Stimulated activated CD8-positive, alpha-beta memory T cell treated with anti-CD3 and anti-CD28 coated beads, Interleukin-12 subunit alpha, Interleukin-12 subunit beta, amount 100 ng/mL, for 4 hours (primary cell): ENCODE results near the gene EBF3.

ENCODE experiments used
- DNase-seq: peaks from one replicate; pipeline ENCODE4 v3.0.0-alpha.2; 2020; ENCODE audit warnings: low read depth

The EBF3 gene

GRCh38 chr10:129971381-129972144, 7.5 kb upstream of the EBF3 start:
- DNase-seq = no peak

- DNase-seq = no peak
Observed at GRCh38 chr10:129970465-129971364, 6.6 kb upstream of the EBF3 start.

GRCh38 chr10:129969911-129970464, 5.9 kb upstream of the EBF3 start:
- DNase-seq = no peak

- no peak for DNase-seq
Observed at GRCh38 chr10:129969184-129969910, 5.3 kb upstream of the EBF3 start.

GRCh38 chr10:129968853-129969183, 4.7 kb upstream of the EBF3 start:
- no peak for DNase-seq

GRCh38 chr10:129968020-129968852, 4.2 kb upstream of the EBF3 start:
- no peak for DNase-seq

- no peak for DNase-seq
Observed at GRCh38 chr10:129967579-129968019, 3.5 kb upstream of the EBF3 start.

GRCh38 chr10:129966889-129967578, 3.0 kb upstream of the EBF3 start:
- no peak for DNase-seq

- no peak for DNase-seq
Observed at GRCh38 chr10:129966370-129966888, 2.4 kb upstream of the EBF3 start.

- DNase-seq = no peak
Observed at GRCh38 chr10:129965959-129966358, 1.9 kb upstream of the EBF3 start.

- no peak for DNase-seq
Observed at GRCh38 chr10:129965425-129965808, 1.3 kb upstream of the EBF3 start.

- no peak for DNase-seq
Observed at GRCh38 chr10:129964611-129965424, 744 bp upstream of the EBF3 start.

- no peak for DNase-seq
Observed at GRCh38 chr10:129962872-129963640, 1.0 kb downstream of the EBF3 start.

GRCh38 chr10:129962031-129962871, 1.8 kb downstream of the EBF3 start:
- DNase-seq = no peak

GRCh38 chr10:129961157-129961701, 2.8 kb downstream of the EBF3 start:
- no peak for DNase-seq

GRCh38 chr10:129960481-129961156, 3.5 kb downstream of the EBF3 start:
- DNase-seq = no peak
